Stimulated activated CD8-positive, alpha-beta memory T cell treated with anti-CD3 and anti-CD28 coated beads, Interleukin-15, amount 100 ng/mL, for 4 hours (primary cell): ENCODE measurements around the gene IL17RB.

Source experiments
- DNase-seq, 2 donors: peaks; one replicate each; pipeline ENCODE4 v3.0.0-alpha.2; 2020; ENCODE audit warnings: low read depth in 2 of 2

IL17RB gene, protein sequence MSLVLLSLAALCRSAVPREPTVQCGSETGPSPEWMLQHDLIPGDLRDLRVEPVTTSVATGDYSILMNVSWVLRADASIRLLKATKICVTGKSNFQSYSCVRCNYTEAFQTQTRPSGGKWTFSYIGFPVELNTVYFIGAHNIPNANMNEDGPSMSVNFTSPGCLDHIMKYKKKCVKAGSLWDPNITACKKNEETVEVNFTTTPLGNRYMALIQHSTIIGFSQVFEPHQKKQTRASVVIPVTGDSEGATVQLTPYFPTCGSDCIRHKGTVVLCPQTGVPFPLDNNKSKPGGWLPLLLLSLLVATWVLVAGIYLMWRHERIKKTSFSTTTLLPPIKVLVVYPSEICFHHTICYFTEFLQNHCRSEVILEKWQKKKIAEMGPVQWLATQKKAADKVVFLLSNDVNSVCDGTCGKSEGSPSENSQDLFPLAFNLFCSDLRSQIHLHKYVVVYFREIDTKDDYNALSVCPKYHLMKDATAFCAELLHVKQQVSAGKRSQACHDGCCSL

DNA sequence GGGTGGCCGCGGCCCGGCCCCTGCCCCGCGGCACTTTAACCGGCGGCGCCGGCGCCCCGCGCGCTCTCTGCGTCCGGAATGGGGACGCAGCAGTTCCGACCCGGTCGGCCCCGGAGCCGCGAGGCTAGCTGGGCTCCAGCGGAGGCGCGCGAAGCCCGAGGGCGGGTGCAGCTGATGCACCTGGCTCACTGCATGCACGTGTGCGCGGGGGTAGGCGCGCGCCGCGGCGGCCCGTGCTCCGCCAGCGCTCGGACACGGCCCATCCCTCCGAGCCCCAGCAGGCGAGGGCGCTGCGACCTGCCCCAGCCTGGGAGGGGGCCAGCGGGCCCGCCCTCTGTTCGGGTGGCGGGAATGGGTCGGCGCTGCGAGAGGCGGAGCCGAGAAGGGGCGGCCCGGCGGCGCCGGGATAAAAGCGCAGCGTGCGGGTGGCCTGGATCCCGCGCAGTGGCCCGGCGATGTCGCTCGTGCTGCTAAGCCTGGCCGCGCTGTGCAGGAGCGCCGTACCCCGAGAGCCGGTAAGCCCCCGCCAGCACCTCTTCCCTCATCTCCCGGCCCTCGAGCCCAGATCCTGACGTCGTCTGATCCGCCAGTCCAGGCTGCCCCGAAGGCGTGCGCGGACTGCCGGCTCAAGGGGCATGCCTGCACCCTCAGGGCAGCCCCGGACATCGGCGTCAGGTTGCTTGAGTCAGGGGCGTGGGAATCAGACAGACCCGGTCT, at the start of gene IL17RB, which contains the start of gene CHDH:
Gene IL17RB (plus strand): TSS at position 435 of the 717 bp plus-strand sequence. CDS start 21 bp downstream, at position 456.
Gene CHDH (minus strand): TSS at position 286 of the 717 bp plus-strand sequence. CDS start 22,411 bp downstream, outside the sequence.
- no peak for DNase-seq

DNA sequence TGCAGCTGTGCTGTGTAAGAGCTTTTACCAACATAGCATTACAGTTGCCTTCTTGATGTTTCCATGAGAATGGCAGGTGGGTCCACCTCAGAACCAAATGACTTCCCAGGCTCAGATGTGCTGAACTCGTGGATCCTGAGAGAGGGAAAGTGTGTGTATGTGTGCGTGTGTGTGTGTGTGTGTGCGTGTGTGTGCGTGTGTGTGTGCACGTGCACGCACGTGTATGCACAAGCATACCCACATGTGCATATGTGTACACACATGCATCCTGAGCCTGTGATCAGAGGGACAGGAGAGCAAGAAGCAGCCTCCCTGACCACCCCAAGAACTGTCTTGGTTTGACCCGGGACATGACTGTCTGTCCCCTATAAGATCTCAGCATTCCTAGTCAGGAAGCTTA, 48.2 kb upstream of the IL17RB start:
- DNase-seq = no peak

DNA sequence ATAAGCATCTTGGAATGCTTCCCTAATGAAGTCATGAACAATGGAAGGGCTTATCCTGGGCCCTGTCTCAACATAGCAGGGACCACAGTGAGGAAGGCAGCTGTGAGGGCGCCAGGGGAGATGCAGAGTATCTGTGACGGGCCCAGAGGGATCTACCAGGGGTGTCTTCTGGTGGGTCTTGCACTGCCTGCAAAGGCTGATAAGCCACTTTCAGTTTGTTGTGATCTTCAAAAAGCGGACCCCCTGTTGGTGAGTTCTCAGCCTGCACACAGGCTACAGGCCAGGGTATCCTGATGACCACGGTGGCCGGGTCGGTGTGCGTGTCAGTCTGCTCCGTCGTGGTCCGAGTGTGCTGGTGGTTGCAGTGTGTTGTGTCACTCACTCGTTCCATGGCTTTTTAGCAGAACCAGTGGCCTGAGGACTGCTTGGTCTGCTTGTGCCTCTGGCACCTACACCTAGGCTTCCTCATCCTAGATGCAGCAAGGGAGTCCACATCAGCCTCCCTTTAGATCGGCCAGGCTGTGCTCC, 47.0 kb upstream of the IL17RB start:
- DNase-seq = no peak

DNA sequence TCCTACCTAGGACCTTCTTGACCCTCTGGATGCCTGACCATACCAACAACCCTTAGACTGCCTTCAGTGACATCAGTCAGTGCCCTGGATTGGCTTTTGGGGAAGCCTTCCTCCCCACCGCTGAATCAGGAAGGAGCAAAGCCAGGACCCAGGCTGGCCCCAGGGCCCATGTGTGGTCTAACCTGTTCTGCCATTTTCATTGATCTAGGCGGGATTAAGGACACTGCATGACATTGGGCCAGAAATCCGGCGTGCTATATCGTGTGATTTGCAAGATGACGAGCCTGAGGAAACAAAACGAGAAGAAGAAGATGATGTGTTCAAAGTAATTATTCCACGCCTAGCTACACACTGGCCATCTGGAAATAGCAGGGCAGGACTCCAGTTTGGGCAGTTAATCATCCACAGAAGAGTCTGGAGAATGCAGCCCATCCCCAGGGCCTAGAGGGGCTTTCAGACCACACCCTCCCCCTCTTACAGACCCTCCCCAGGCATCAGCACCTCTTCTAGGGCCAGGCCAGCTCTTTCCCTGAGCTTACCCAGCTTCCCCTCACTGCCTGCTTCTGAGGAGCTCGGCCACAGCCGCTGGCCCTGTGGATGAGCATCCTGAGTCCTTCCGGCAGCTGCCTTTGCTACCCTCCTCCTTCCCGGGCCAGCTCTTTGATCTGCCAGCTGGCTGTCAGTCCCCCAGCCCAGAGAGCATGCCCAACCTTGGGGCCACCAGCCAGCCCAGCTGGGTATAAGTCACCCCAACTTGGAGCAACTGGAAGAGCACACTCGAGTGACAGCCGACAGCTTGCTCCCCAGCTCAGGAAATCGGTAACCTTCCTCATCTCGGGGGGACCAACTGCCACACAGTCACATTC, 46.1 kb upstream of the IL17RB start:
- DNase-seq = no peak

DNA sequence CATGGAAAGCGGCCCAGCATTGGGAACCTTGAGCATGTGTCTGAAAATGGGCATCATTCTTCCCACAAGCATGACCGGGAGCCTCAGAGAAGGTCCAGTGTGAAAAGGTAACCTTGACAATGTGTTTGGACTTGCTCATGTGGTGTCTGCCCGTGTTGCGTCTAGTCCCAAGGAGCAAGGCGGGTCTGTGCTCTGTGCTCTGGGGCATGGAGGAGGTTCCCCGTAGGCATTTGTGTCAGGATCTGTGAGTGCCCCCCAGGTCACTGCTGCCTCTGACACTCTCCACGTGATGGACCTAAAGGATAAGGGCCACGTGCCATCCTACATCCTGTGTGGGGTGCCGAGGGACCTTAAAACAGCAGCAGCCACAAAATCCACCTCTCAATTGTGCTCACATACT, 45.0 kb upstream of the IL17RB start:
- no peak for DNase-seq

DNA sequence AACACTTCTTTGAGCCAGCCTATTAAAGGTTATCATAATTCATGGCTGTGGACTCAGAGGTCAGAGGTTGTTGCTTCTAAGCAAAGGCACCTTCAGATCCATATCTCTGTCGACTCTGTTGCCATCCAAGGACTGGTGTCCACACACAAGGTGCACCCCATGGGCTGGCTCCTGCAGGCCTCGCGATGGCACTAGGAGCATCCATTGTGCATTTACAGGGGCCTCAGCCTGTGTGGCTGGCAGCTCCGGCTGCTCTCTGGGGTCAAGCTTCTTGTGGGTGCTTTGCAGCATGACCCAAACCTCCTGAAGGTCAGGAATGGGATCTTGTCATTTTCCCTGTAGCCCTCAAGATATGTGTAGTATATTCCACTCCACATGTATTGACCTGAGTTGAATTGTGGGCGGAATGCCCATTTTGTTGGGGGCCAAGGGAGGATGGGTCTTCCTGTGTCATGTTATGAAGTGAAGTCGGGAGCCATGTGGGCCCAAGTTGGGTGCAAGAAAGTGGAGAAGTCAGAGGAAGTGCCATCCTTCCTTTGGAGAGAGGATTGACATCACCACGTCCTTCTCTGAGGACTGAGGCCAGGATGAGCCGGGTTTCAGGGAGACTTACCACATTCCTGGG, 44.0 kb upstream of the IL17RB start:
- DNase-seq = no peak

DNA sequence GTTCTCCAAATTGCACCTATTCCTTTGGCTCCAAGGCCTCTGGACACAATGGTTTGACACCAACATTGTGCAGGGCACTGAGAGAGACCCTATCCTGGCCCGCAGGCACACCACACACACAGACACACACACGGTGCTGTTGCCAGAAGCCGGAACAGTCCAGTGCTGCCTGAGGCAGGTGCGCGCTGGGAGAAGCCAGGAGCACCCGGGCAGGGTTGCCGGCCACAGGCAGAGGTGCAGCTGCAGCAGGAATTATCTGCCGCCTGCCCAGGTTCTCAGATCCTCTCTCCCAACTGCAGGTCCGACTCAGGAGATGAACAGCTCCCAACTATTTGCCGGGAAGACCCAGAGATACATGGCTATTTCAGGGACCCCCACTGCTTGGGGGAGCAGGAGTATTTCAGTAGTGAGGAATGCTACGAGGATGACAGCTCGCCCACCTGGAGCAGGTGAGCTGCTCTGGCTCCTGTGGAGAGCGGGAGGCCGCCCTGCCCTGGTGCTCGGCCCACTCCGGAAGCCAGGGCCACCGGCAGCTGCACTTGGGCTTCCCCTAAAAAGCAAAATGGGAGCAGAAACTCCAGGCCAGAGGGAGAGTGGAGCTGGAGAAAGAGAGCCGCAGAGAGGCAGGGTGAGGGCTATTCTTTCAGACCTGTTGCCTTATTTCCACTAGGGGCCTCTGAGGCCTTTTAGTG, 43.1 kb upstream of the IL17RB start:
- DNase-seq = no peak

DNA sequence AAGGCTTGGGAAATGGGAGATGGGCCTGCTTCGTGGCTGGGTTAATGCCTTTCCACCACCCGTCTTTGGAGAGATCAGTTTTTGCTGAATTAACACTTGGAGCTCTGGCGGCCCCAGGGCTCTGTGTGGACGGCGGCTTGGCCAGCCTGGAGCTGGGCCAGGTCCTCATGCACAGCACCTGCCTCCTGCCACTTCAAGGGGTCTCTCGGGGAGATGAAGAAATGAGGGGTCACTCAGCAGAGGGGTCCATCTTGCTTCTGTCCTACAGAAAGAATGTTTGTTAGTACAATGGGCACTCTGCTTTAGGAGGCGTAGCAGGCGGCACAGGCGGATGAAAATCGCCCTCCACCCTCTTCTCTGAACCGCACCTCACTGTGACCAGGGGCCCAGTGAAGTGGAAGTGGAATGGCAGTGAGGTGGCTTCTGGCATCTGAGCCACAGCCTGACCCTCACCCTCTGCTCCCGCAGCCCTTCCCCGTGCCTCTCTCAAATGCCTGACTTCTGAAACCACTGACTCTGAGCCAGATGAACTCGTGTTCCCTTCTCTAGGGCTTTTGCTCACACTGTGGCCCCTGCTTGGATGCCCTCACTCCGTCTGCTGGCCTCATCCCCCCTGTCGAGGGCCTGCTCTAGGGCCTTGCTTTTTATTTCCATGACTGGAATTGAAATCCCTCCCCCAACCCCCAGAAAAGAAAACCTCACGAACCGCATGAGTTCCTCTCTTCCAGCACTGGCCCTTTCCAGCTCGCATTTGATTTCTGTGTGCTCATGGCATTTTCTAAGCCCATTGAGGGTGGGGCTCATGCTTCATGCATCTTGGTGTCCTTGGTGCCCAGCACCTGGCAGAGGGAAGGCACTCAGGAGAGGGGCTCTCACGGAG, 42.3 kb upstream of the IL17RB start:
- no peak for DNase-seq

DNA sequence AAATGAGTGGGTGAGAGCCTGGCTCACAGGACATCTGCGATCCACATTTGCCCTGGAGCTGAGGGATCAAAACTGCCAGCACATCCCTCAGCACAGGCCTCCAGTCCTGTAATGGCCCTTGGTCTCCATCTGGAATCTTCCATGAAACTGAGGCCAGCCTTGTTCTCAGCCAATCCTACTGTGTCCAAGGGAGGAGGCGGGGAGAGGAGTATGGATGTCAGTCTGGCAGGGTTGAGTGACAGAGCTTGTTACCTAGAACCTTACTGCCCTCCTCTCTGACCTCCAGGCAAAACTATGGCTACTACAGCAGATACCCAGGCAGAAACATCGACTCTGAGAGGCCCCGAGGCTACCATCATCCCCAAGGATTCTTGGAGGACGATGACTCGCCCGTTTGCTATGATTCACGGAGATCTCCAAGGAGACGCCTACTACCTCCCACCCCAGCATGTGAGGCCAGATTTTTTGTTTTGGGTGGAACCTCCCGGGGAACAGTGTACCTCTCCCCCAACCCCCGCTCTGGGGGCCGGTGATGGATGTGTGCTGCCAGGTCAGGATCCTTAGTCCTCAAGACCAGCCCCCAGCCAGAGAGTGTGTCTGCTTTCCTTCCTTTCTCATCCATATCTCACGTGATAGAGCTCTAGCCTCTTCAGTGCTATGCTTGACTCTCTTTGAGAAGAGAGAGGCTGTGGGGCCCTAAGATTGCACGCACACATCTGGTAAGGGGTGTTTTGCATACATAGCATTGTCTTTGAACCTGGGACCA, 41.5 kb upstream of the IL17RB start:
- no peak for DNase-seq

DNA sequence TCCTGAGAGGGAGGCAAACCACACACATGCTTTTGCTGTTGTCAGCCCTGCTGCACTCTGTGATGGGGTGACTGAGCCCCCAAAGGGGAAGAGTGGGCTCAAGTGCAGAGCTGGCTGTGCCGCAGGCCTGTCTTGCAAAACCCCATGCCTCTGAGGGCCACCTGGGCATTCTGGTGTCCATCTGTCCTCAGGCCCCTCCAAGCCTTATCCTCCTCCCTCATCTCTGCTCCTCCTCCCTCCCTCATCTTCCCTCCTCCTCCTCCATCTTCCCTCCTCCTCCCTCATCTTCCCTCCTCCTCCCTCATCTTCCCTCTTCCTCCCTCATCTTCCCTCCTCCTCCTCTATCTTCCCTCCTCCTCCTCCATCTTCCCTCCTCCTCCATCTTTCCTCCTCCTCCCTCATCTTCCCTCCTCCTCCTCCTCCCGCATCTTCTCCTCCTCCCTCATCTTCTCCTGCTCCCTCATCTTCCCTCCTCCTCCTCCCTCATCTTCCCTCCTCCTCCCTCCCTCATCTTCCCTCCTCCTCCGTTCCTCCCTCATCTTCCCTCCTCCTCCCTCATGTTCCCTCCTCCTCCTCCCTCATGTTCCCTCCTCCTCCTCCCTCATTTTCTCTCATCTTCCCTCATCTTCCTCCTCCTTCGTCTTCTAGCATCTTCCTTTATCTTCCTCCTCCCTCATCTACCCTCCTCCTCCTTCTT, 40.8 kb upstream of the IL17RB start:
- no peak for DNase-seq

DNA sequence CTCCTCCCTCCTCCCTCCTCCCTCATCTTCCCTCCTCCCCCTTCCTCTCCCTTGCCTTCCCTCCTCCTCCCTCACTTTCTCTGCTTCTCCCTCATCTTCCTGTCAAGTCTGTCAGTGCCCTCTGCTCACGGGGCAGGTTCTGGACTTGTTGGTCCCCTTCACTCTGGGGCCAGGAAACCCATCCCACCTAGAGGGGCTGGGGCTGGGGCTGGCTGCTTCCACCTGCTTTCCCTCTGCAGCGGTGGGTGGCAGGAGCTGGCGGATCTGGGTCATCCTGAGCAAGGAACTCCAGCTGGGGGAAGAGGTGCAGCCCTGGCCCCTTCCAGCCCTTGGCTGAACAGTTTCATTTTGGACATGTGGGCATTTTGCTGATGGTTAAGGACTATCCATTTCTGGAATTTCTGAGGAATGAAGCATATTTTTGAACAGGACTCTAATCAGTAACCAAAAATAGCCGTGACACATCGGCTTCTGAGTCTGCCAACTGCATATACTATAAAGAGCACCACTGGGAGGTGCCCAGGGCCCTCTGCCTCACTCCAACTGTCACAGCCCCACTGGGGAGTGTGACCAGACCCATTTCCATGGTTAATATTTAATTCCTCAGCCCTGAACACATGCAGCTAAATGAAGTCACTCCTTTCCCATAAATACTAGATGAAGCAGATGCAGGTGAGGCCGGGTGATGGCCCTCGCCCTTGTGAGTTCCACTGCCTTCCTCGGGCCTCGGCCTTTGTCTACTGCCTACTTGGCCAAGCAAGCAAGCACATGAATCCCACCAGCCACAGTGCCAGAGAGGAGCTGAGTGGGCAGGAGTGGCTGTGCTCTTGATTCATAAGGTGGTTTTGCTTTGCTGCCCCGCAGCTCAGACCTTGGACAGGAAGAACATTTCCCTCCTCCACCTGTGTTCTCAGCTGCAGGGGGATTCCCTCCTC, 39.9 kb upstream of the IL17RB start:
- no peak for DNase-seq

DNA sequence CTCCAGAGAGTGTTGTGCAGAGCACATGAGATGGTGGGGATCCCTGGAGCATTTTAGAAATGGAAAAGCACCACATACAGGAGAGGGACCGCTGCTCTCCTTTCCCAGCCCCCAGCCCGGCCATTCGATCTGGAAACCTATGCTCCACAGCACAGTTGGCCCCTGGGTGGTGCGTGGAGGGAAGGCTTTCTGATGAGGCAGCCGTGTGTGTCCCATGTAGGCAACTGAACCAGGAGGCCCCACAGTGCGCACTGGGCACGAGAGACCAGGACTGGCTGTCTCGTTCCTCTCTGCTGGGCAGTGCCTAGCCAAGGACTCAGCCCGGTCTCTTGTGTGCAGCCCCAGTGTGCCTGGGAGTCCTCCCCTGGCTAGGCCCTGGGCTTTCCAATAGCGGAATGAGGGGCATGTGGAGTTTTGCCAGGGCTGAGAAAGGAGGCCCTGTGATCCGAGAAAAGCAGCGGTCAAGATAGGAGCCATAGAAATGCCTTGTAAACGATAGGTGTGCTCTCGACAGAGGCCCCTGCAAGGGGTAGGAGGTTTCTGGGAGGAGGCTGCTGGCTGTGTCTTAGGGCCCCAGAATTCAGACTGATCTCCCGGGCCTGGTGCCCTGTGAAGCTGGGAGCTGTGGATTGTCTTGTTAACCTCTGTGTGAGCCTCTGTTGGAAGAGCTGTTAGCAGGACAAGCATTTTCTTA, 39.1 kb upstream of the IL17RB start:
- DNase-seq = no peak

DNA sequence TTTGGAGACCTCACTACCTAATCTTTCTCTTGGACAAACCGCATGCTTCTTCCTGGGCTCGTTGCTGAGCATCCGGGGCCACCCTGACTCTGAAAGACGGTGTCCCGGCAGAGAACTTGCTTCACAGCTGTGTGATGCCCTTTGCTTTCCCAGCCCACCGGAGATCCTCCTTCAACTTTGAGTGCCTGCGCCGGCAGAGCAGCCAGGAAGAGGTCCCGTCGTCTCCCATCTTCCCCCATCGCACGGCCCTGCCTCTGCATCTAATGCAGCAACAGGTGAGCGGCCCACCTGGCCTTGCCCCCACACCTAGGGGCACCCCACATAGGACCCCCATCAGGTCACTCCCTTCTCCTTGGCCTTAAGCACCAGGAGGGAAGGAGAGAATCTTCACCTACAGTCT, 37.9 kb upstream of the IL17RB start:
- DNase-seq = no peak

DNA sequence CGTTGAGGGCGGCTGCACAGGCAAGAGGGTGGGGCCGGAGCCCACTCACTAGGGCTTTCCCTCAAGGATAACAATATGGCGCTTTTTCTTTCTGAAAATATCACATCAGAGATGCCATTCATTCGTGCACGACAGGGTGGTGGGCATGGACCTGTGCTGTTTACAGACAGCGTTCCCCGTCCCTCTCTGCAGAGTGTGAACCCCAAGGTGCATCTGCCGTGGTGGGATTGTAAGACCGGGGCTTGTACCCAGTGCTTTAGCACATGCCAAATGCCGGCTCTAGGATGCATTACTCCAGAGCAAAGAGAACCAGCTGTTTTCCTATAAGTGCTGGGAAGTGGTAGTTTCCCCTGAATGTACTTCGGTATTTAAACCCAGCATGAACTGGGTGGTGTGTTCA, 37.1 kb upstream of the IL17RB start:
- DNase-seq = no peak

DNA sequence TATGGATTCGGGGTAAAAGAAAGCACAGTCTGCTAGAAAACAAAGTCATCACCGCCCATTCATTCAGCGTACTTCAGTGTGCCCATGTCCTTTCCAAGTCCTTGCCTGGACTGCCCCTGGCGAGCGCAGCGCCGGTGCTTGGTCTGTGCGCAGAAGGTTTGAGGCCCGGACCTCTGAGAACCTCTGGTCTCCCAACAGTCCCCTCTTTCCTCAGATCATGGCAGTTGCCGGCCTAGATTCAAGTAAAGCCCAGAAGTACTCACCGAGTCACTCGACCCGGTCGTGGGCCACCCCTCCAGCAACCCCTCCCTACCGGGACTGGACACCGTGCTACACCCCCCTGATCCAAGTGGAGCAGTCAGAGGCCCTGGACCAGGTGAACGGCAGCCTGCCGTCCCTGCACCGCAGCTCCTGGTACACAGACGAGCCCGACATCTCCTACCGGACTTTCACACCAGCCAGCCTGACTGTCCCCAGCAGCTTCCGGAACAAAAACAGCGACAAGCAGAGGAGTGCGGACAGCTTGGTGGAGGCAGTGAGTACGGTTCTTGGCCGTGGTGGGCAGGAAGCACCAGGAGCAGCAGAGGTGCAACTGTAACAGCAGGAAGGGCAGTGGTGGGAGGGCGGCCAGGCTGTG, 36.5 kb upstream of the IL17RB start:
- DNase-seq = no peak
